CD4-positive, alpha-beta T cell treated with Interleukin-10 for 1 hour (primary cell): ENCODE measurements around the gene LIMCH1.
"Not testable (repeated sequence)": the region's sequence is repeated elsewhere in the genome, so short reads cannot be mapped to it uniquely, and the experiment has no call there.

Experiments
- DNase-seq: peaks from one replicate; pipeline ENCODE4 v3.0.0-alpha.2; 2020

LIMCH1 gene

DNA sequence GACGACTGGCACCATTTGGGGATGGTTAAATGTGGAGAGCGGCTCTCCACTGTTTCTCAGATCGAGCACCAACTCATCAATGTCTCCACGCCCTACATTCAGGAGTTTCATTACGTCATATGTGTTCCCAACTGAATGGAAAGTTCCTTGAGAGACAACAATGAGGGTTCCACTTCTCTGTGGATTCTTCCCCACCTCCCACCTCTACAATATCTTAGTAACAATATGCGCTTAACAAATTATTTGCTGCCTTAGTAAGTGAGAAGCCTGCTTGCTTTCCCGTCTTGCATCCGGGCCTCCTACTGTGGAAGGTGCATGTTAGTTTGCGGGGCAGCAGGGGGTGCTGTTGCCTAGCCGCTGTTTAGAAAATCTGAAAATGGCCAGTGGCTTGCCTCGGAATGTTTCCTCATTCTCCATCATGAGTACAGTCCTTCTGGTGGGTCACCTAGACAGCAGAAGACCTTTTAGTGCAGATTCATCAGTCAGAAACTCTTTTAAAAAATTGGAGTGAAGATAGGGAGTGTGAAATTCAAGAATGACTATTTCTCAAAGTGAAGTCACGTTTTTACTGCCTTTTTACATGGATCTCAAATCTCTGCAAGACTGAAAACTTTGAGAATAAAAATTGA is 154.9 kb downstream of the LIMCH1 start:
- peak; percentile 19 for DNase-seq

GRCh38 chr4:41693629-41694028 is 155.7 kb downstream of the LIMCH1 start:
- DNase-seq: no peak

DNA sequence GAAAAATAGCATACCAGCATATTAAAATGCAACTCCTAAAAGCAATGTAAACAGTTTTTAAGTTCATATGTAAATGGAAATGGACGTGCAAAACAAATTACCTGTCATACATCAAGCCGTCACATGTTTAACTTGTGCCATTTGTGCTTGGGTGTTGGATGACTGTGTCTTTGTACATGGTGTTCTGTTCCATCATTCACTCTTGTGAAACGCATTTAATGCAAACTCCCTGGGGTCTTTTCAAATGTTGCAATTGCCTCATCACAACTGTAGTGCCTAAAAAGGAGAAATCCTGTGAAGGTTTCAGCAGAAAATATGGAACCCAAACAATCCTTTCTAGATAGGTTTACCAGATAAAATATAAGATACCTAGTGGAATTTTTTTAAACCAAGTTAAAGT is 158.2 kb downstream of the LIMCH1 start:
- DNase-seq: no peak

DNA sequence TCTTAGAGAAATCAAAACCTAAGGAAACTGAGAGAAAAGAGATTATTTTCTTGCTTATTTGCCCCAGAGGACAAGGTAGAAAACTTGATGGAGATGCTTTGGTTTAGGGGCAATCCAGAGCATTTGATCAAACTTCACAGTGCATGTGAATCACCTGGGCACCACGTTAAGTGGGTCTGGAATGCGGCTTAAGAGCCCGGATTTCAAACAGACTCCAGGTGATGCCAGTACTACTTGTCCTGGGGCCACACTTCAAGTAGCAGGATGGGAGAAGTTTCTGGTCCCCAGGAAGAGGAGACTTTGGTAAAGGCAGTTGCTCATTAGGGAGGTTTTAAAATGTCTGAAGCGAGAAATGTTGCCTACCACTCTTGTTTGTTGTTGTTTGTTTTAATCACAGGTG is 158.8 kb downstream of the LIMCH1 start:
- DNase-seq: no peak

GRCh38 chr4:41701983-41702382 is 164.0 kb downstream of the LIMCH1 start:
- no peak for DNase-seq

GRCh38 chr4:41702770-41703169 is 164.8 kb downstream of the LIMCH1 start:
- no peak for DNase-seq

GRCh38 chr4:41703785-41704184 is 165.8 kb downstream of the LIMCH1 start:
- no peak for DNase-seq

DNA sequence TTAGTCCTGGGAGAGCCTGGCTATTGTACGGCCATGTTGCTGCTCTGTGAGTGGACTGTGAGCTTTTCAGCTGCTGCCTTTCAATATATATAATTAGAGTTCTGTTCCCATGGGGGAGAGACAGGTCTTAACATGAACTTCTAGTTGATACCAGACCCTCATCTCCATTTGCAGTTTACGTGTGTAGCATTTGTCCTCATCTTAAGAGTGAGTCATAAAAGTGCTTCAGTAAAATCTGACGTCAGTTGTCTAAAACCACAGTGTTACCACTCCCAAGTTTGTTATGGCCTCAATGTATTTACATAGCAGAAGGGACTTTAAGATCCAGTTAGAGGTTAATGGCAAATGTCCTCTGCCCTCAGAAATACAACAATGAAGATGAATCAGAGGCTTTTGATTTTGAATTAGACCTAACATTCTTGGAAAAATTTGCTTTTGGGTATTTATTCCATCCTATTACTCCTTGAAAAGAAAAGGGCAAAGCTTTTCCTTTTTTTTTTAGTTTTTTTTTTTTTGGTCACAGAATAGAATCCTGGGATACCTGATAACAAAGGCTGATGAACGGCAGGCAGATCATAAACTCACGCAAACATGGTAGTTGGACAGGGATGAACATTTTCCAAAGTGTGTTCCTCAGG is 172.0 kb downstream of the LIMCH1 start:
- DNase-seq: no peak

GRCh38 chr4:41711654-41712053 is 173.7 kb downstream of the LIMCH1 start:
- DNase-seq: not testable (repeated sequence)

DNA sequence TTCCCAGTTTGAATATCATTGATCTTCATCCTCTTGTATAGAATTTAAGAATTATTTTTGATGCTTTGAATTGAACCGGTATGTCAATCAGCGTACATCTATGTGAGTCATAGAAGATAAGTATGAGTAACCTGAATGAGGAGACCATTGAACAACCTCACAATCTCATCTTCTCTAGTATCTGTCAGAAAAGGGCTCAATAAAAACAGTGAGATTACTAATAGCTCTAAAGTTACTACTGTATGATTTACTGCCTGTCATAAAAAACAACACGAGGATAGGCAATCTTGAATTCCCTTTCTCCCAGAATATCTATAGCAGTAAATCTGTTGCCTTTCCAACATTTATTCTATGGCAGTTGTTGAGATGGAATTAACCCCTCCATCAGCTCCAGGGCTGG is 174.5 kb downstream of the LIMCH1 start:
- DNase-seq: no peak

GRCh38 chr4:41713768-41714167 is 175.8 kb downstream of the LIMCH1 start:
- no peak for DNase-seq

GRCh38 chr4:41714364-41715000 is 176.5 kb downstream of the LIMCH1 start:
- no peak for DNase-seq

DNA sequence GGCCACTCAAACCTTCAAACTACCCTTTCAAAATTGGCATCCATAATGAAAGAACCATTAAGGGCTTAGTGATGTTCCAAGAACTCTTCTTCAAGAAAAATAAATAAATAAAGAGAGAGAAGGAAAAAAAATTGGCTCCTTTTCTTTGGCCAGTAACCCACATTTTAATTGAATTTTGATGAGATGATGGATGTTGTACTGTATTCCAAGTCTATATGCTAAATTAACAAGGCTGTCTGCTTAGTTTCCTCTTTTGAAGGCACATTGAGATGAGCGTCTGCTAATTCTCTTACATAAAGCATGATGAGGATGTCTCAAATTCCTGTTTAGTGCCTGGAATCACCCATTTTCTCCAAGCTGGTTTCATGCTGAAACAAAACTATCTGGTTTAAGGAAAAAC is 177.2 kb downstream of the LIMCH1 start:
- DNase-seq: no peak

GRCh38 chr4:41718907-41719306 is 180.9 kb downstream of the LIMCH1 start:
- no peak for DNase-seq

GRCh38 chr4:41719417-41719816 is 181.5 kb downstream of the LIMCH1 start:
- DNase-seq: no peak

DNA sequence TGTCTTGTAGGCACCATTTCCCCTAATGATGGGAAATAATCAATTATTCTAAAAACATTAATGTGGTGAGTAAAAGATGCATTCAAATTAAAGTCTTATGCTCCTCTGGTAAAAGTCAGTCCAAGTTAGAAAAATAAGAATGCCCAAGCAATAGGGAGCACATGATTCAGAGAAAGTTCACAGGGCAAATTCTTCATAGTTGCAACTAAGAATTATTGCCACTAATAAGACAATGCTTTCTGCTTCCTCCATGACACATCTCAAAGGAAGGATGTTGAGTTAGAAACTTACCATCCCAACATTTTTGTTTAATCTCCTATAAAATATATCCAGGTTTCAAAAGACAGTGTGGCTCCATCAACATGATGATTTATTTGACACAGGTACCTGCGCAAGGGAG is 184.2 kb downstream of the LIMCH1 start:
- no peak for DNase-seq

DNA sequence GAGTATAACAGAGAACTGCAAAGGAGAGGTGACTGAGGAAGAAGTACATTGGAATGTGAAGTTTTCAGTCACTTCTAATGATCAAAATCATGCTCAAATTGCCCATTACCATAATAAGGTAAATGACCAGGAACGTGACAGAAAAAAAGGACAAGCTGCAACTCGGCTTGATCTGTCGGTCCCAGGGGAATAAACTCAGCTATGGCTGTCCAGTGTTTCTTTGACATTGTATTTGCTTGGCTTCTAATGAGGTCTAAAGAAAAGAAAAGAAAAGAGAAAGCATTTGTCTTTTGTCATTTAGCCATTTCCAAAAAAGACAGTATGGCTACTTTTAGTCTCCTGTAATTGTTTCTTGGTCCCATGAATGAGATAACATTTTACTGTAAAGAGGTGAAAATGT is 185.3 kb downstream of the LIMCH1 start:
- no peak for DNase-seq

GRCh38 chr4:41725254-41725653 is 187.3 kb downstream of the LIMCH1 start:
- DNase-seq: no peak

GRCh38 chr4:41727861-41728572 is 190.1 kb downstream of the LIMCH1 start:
- DNase-seq: no peak

GRCh38 chr4:41728573-41728913 is 190.6 kb downstream of the LIMCH1 start:
- no peak for DNase-seq

DNA sequence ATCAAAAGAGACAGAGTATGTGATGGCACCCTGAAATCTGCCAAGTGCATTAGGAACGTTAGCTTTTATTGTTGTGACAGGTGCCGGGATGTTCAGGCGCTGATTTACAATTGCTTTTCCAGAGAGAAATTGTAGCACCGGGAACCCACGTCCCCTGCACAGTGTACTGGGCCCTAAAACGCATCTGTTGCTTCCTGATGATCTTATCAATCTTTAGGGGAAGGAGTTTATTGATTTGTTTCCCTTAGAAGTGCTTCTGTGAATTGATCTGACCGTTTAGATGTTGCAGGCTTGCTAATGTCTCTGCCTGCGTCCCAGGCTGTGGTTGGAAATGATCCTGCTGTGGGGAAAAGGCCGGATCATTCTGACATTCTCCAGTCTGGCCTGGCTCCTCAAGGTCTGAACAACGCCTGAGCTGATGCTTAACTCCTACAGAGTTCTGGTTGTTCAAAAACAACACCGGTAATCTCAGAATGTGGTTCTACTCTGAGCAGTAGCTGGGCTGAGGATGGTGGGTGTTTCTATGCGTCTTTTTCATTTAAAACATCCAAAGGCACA is 193.7 kb downstream of the LIMCH1 start:
- no peak for DNase-seq

DNA sequence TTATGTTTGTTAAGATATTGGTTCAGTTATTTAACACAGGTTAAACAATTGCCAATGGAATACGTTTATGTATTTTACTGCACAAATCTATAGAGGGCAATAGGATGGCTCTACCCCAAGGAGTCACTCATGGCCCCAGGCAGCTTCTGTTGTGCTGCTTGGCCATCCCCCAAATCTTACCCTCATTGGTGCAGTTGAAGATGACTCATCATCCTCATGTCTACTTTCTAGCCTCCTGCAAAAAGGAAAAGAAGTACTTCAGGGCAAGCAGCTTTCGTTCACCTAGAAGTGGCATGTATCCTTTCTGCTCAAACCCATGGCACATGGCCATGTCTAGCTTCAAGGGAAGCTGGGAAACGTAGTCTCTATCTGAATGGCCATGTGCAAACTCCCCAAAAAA is 196.4 kb downstream of the LIMCH1 start:
- DNase-seq: no peak

- DNase-seq: not testable (repeated sequence)
Observed at GRCh38 chr4:41737491-41737890, 199.5 kb downstream of the LIMCH1 start.

DNA sequence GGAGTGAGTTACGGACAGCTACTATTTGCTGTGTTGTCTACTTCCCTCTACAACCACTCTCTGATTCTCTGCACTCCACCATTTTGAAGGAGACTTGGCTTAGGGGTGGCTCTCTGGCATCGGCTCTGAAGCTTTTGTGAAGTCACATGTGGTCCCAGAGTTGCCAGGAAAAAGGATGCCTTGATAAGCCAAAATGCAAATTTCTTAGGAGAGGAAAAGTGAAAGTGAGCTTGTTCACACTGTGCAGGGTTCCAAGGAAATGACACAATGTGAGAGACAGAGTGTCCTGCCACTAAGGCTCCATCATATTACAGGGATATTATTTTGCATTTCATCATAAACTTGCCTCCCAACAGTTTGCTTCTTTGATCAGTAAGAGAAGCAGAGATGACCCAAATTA is 203.4 kb downstream of the LIMCH1 start:
- no peak for DNase-seq
